HL-60 (cell line): ENCODE measurements around the gene MRPL20.
"Not testable (repeated sequence)": the region's sequence is repeated elsewhere in the genome, so short reads cannot be mapped to it uniquely, and the experiment has no call there.

Source experiments
- CTCF ChIP-seq: IDR thresholded peaks from one replicate; pipeline ENCODE4 v1.5.1; 2011; ENCODE audit warnings: low read length, control low read depth, inconsistent platforms; ENCODE audit not compliant: insufficient read depth
- POLR2AphosphoS5 ChIP-seq: IDR thresholded peaks from 2 replicates; pipeline ENCODE4 v1.6.1; 2012; ENCODE audit warnings: low read depth
- REST ChIP-seq: IDR thresholded peaks from 2 replicates; pipeline ENCODE4 v1.6.1; 2012; ENCODE audit warnings: low read depth; ENCODE audit not compliant: insufficient replicate concordance

GRCh38 chr1:1450616-1451015, 43.5 kb upstream of the MRPL20 start:
- not testable (repeated sequence) for TF ChIP-seq CTCF, POLR2AphosphoS5, REST
